Colon (tissue), 2 donors: ENCODE data around the gene RXFP3.

Experiments
- FAIRE-seq: peaks from 2 replicates; lab custom pipeline; 2012; peaks lifted over from hg19 to GRCh38; lab: Jason Lieb, UNC
- donor health status: control.
- donor health status: control.

Gene RXFP3

DNA sequence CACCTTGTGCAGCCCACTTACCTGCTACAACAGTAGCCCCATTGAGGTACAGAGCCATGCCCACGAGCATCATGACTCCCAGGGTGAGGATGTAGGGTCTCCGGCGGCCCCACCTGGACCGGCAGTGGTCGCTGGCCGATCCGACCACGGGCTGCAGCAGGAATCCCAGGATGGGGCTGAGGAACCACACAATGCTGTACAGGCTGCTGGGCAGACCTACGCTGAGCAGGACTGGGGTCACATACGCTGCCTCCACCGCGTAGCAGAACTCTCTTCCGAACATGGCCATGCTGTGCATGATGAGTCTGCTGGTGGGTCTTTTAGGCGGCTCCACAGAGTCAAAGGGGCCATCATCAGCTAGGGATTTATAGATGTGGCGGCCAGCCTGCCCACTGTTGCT lies 48.0 kb downstream of the RXFP3 start:
- FAIRE-seq, result no peak

DNA sequence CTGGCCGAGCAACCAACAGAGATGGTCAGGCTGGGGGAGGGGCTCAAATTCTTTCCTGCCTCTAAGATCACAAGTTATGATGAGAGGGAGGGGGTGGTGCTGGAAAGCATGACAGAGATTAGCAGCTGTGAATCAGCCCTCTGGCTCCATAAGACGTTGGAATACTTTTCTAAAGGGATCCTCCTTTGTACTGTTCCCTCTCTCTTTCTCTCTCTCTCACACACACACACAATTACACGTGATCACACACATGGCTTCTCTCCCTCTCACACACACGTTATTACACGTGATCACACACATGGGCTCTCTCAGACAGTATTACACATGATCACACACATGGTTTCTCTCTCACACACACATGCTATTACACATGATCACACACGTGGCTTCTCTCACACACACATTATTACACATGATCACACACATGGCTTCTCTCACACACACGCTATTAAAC lies 48.5 kb downstream of the RXFP3 start, which contains the start of gene SLC45A2:
TSS of gene SLC45A2 (minus strand) at position 23 of the 454 bp plus-strand sequence. CDS start 110 bp downstream, outside the sequence.
- FAIRE-seq, result no peak

DNA sequence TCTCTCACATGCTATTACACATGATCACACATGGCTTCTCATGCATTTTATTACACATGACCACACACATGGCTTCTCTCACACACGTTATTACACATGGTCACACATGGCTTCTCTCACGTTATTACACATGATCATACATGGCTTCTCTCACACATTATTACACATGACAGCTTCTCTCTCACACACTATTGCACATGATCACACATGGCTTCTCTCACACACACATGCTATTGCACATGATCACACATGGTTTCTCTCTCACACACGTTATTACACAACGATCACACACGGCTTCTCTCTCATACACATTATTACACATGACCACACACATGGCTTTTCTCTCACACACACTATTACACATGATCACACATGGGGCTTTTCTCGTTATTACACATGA lies 49.3 kb downstream of the RXFP3 start:
- FAIRE-seq, result no peak
